ENCODE measurements around the gene NUTM2G. TPM values are rescaled to one million over a fixed set of nuclear protein-coding genes. Genes with fewer than 3 reads are reported as not detected.
"Not testable (repeated sequence)": the region's sequence is repeated elsewhere in the genome, so short reads cannot be mapped to it uniquely, and the experiment has no call there.

NUTM2G gene
- total RNA-seq, 1 experiment from 2014 or later, result not detected

GRCh38 chr9:96949346-96949745, 20.7 kb downstream of the NUTM2G start:
- CTCF ChIA-PET; intact Hi-C loops (cut with micrococcal nuclease; ENCODE audit: unreplicated experiment); BruUV-seq (replicated peaks); DNase-seq (ENCODE audit: low read depth, low spot score); H3K36me3 ChIP-seq (ENCODE audit: control insufficient read depth, insufficient read depth, low read length); H3K27ac ChIP-seq (ENCODE audit: low read length); H3K4me1 ChIP-seq (ENCODE audit: control insufficient read depth, insufficient read depth, low read length); H3K27me3 ChIP-seq (ENCODE audit: control insufficient read depth, insufficient read depth, low read length); H3K4me3 ChIP-seq (ENCODE audit: low read depth in 2 of 2, low read length in 2 of 2); POLR2A ChIA-PET; in situ Hi-C loops (cut with HindIII; ENCODE audit: low pct_unique_long_range_greater_than_20kb, low sequenced_read_pairs); ATAC-seq; H3K9me3 ChIP-seq (ENCODE audit: control insufficient read depth, insufficient read depth, low read depth, low read length): not testable (repeated sequence)

GRCh38 chr9:96950539-96950938, 21.9 kb downstream of the NUTM2G start:
- POLR2A ChIA-PET, ATAC-seq, CTCF ChIA-PET: not testable (repeated sequence)

GRCh38 chr9:96967591-96967990, 38.9 kb downstream of the NUTM2G start:
- intact Hi-C loops (cut with micrococcal nuclease; ENCODE audit: unreplicated experiment); H3K4me1 ChIP-seq (ENCODE audit: control insufficient read depth, insufficient read depth, low read length); in situ Hi-C loops (cut with HindIII; ENCODE audit: low pct_unique_long_range_greater_than_20kb, low sequenced_read_pairs); POLR2A ChIA-PET; H3K27me3 ChIP-seq (ENCODE audit: control insufficient read depth, insufficient read depth, low read length); BruUV-seq (replicated peaks); CTCF ChIA-PET; ATAC-seq; H3K36me3 ChIP-seq (ENCODE audit: control insufficient read depth, insufficient read depth, low read length); H3K4me3 ChIP-seq (ENCODE audit: low read depth in 2 of 2, low read length in 2 of 2); DNase-seq (ENCODE audit: low read depth, low spot score); H3K27ac ChIP-seq (ENCODE audit: low read length); H3K9me3 ChIP-seq (ENCODE audit: control insufficient read depth, insufficient read depth, low read depth, low read length): not testable (repeated sequence)

More at GRCh38 chr9:96950539-96950938, 21.9 kb downstream of the NUTM2G start:
- in situ Hi-C loops (cut with HindIII; ENCODE audit: low pct_unique_long_range_greater_than_20kb, low sequenced_read_pairs); H3K4me3 ChIP-seq (ENCODE audit: low read depth in 2 of 2, low read length in 2 of 2); H3K27me3 ChIP-seq (ENCODE audit: control insufficient read depth, insufficient read depth, low read length); H3K4me1 ChIP-seq (ENCODE audit: control insufficient read depth, insufficient read depth, low read length); BruUV-seq (replicated peaks); H3K36me3 ChIP-seq (ENCODE audit: control insufficient read depth, insufficient read depth, low read length); H3K27ac ChIP-seq (ENCODE audit: low read length); DNase-seq (ENCODE audit: low read depth, low spot score); H3K9me3 ChIP-seq (ENCODE audit: control insufficient read depth, insufficient read depth, low read depth, low read length); intact Hi-C loops (cut with micrococcal nuclease; ENCODE audit: unreplicated experiment): not testable (repeated sequence)

GRCh38 chr9:96972552-96972951, 43.9 kb downstream of the NUTM2G start:
- H3K9me3 ChIP-seq (ENCODE audit: control insufficient read depth, insufficient read depth, low read depth, low read length); ATAC-seq; H3K27me3 ChIP-seq (ENCODE audit: control insufficient read depth, insufficient read depth, low read length); H3K27ac ChIP-seq (ENCODE audit: low read length); H3K4me1 ChIP-seq (ENCODE audit: control insufficient read depth, insufficient read depth, low read length); DNase-seq (ENCODE audit: low read depth, low spot score); in situ Hi-C loops (cut with HindIII; ENCODE audit: low pct_unique_long_range_greater_than_20kb, low sequenced_read_pairs); H3K36me3 ChIP-seq (ENCODE audit: control insufficient read depth, insufficient read depth, low read length); BruUV-seq (replicated peaks); CTCF ChIA-PET; H3K4me3 ChIP-seq (ENCODE audit: low read depth in 2 of 2, low read length in 2 of 2); intact Hi-C loops (cut with micrococcal nuclease; ENCODE audit: unreplicated experiment): not testable (repeated sequence)
- POLR2A ChIA-PET, result interaction anchor here (0.6 kb wide), 1 partner anchor 331 kb away, joined by 3 read pairs; no protein-coding TSS in a partner anchor

GRCh38 chr9:96974037-96974436, 45.4 kb downstream of the NUTM2G start:
- H3K36me3 ChIP-seq (ENCODE audit: control insufficient read depth, insufficient read depth, low read length); H3K27me3 ChIP-seq (ENCODE audit: control insufficient read depth, insufficient read depth, low read length); in situ Hi-C loops (cut with HindIII; ENCODE audit: low pct_unique_long_range_greater_than_20kb, low sequenced_read_pairs); POLR2A ChIA-PET; intact Hi-C loops (cut with micrococcal nuclease; ENCODE audit: unreplicated experiment); DNase-seq (ENCODE audit: low read depth, low spot score); BruUV-seq (replicated peaks); H3K4me1 ChIP-seq (ENCODE audit: control insufficient read depth, insufficient read depth, low read length); H3K27ac ChIP-seq (ENCODE audit: low read length); ATAC-seq; H3K4me3 ChIP-seq (ENCODE audit: low read depth in 2 of 2, low read length in 2 of 2); H3K9me3 ChIP-seq (ENCODE audit: control insufficient read depth, insufficient read depth, low read depth, low read length); CTCF ChIA-PET: not testable (repeated sequence)

- H3K27ac ChIP-seq (ENCODE audit: low read length); H3K27me3 ChIP-seq (ENCODE audit: control insufficient read depth, insufficient read depth, low read length); CTCF ChIA-PET; POLR2A ChIA-PET; in situ Hi-C loops (cut with HindIII; ENCODE audit: low pct_unique_long_range_greater_than_20kb, low sequenced_read_pairs); intact Hi-C loops (cut with micrococcal nuclease; ENCODE audit: unreplicated experiment); H3K9me3 ChIP-seq (ENCODE audit: control insufficient read depth, insufficient read depth, low read depth, low read length); BruUV-seq (replicated peaks); H3K4me1 ChIP-seq (ENCODE audit: control insufficient read depth, insufficient read depth, low read length); H3K36me3 ChIP-seq (ENCODE audit: control insufficient read depth, insufficient read depth, low read length); H3K4me3 ChIP-seq (ENCODE audit: low read depth in 2 of 2, low read length in 2 of 2); DNase-seq (ENCODE audit: low read depth, low spot score); ATAC-seq: not testable (repeated sequence)
Measured at GRCh38 chr9:96983496-96984122, 55.0 kb downstream of the NUTM2G start.

- H3K4me3 ChIP-seq (ENCODE audit: low read depth in 2 of 2, low read length in 2 of 2); BruUV-seq (replicated peaks); ATAC-seq; in situ Hi-C loops (cut with HindIII; ENCODE audit: low pct_unique_long_range_greater_than_20kb, low sequenced_read_pairs); POLR2A ChIA-PET; intact Hi-C loops (cut with micrococcal nuclease; ENCODE audit: unreplicated experiment); H3K27me3 ChIP-seq (ENCODE audit: control insufficient read depth, insufficient read depth, low read length); H3K9me3 ChIP-seq (ENCODE audit: control insufficient read depth, insufficient read depth, low read depth, low read length); H3K36me3 ChIP-seq (ENCODE audit: control insufficient read depth, insufficient read depth, low read length); DNase-seq (ENCODE audit: low read depth, low spot score); CTCF ChIA-PET; H3K27ac ChIP-seq (ENCODE audit: low read length); H3K4me1 ChIP-seq (ENCODE audit: control insufficient read depth, insufficient read depth, low read length): not testable (repeated sequence)
Measured at GRCh38 chr9:96984139-96984538, 55.5 kb downstream of the NUTM2G start.

- CTCF ChIA-PET; intact Hi-C loops (cut with micrococcal nuclease; ENCODE audit: unreplicated experiment): not testable (repeated sequence)
Measured at GRCh38 chr9:96984887-96985286, 56.2 kb downstream of the NUTM2G start.

More at GRCh38 chr9:96984887-96985286, 56.2 kb downstream of the NUTM2G start:
- H3K9me3 ChIP-seq (ENCODE audit: control insufficient read depth, insufficient read depth, low read depth, low read length); in situ Hi-C loops (cut with HindIII; ENCODE audit: low pct_unique_long_range_greater_than_20kb, low sequenced_read_pairs); H3K36me3 ChIP-seq (ENCODE audit: control insufficient read depth, insufficient read depth, low read length); H3K4me3 ChIP-seq (ENCODE audit: low read depth in 2 of 2, low read length in 2 of 2); H3K27me3 ChIP-seq (ENCODE audit: control insufficient read depth, insufficient read depth, low read length); DNase-seq (ENCODE audit: low read depth, low spot score); BruUV-seq (replicated peaks); ATAC-seq; H3K4me1 ChIP-seq (ENCODE audit: control insufficient read depth, insufficient read depth, low read length); POLR2A ChIA-PET; H3K27ac ChIP-seq (ENCODE audit: low read length): not testable (repeated sequence)

All from Panc1 (cell line).